Measurements from ENCODE around the gene ITSN1.

- no peak for TF ChIP-seq CTCF (IDR thresholded peaks at IDR 0.05)
- no peak for TF ChIP-seq POLR2A (IDR thresholded peaks at IDR 0.05)
- no peak for TF ChIP-seq EP300 (IDR thresholded peaks at IDR 0.05)
- TF ChIP-seq POLR2AphosphoS5 (IDR thresholded peaks at IDR 0.05), result no peak
Measured at GRCh38 chr21:33872881-33873515, 230.7 kb downstream of the ITSN1 start.
